GM12801 (cell line): ENCODE data around the gene CPNE5.

Source experiments
- TF ChIP-seq, protein P1 (sequence below): IDR thresholded peaks from one replicate; pipeline ENCODE4 v1.5.1; 2011; ENCODE audit warnings: control low read depth; ENCODE audit not compliant: insufficient read length; ENCODE audit errors: extremely low read depth

The CPNE5 gene

DNA sequence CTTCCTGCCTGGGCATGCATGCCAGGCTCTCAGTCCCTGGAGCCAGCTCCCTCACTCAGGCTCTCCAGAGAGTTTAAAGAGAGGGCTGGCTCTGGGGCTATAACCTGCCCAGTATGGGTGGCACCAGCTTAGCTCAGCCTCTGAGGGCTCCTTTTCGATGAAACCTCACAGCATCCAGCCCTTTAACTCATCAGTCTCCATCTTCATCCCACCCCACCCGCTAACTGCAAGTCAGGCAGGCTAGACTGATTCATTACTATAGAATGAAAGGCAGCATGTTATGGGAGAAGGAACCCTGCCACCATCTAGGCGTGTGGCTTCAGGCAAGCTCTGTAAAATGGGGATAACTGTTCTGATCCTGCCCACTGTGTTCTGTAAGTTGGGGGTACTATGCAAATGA, 88.2 kb downstream of the CPNE5 start:
- TF ChIP-seq, protein P1, sequence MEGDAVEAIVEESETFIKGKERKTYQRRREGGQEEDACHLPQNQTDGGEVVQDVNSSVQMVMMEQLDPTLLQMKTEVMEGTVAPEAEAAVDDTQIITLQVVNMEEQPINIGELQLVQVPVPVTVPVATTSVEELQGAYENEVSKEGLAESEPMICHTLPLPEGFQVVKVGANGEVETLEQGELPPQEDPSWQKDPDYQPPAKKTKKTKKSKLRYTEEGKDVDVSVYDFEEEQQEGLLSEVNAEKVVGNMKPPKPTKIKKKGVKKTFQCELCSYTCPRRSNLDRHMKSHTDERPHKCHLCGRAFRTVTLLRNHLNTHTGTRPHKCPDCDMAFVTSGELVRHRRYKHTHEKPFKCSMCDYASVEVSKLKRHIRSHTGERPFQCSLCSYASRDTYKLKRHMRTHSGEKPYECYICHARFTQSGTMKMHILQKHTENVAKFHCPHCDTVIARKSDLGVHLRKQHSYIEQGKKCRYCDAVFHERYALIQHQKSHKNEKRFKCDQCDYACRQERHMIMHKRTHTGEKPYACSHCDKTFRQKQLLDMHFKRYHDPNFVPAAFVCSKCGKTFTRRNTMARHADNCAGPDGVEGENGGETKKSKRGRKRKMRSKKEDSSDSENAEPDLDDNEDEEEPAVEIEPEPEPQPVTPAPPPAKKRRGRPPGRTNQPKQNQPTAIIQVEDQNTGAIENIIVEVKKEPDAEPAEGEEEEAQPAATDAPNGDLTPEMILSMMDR = no peak

DNA sequence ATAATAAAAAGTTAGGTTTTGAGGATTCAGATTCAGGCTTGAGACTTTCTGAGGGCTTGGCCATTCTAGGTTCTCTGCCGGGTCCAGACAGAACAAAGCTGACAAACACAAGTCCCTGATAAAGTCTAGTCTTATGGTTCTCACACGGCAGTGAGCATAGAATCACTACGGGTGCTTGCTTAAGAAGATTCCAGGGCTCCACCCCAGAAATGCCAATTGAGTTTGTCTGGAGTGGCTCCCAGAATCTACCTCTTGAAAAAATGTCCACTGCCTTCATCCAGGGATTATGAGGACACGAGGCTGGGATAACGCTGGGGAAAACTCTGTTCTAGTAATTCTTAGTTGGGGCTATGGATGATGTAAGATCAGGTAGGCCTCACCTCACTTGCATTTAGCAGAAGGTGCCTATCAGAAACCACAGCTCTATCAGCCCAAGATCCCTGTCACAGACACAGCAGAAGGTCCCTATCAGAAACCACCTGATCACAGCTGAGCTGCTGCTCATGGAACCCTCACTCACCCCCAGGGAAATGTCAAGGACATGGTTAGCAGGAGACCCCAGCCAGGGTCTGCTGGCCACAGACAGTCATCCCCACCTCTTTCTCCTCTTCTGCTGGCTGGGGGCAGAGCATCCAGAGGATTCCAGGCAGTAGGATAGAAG, 89.3 kb downstream of the CPNE5 start:
- TF ChIP-seq, protein P1 = no peak

DNA sequence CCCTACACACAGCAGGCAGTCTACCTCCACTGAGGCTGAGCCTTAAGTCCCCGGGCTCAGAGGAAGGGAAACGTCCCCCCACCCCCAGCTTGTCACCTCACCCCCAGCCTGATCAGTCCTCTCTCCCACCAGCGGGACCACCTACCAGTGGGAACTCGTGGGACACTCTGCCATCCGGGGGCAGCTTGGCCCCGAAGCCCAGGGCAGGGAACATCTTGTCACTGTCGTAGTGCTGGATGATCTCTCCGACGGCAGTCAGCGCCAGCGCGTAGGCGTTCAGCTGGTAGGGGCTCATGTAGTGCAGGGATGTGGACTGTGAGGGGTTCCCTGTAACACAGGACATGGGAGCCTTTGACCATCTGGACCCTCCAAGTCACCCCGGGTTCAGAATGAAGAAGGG, 93.0 kb downstream of the CPNE5 start:
- TF ChIP-seq, protein P1 = no peak

DNA sequence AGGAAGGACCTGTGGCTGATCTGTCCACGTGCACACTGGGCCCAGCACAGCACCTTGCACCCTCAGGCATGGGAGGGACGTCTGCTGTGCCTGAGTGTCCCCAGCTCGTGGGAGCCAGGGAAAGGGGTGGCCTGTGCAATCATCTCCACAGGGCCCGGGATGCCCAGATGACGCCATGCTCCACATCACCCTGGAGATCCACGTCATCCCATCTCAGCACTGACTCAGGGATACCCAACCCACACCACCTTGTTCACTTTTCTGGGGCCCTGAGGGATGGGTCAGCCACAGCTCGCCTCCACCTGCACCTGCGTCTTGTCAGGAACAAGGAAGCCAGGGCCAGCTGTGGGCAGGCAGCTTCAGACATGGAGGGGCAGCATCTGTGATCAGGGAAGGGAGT, 93.4 kb downstream of the CPNE5 start:
- TF ChIP-seq, protein P1 = no peak

DNA sequence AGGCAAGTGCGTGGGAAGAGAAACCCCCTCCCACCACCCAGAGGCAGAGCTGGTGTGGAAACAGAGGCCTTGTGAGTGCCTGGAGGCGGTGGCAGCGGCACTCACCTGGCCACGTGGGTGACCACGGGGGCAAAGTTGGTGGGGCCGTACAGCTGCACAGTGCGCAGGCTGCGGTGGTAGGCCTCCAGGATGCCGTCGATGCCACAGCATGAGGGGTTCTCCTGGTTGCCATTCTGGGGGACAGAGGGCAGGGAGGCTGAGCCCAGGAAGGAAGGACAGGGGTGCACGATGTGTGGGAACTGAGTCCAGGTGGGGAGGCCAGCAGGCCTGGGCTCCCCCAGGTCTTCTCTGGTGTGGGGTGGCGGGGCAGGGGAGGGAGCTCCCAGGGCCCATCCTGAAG, 94.0 kb downstream of the CPNE5 start:
- TF ChIP-seq, protein P1 = no peak

DNA sequence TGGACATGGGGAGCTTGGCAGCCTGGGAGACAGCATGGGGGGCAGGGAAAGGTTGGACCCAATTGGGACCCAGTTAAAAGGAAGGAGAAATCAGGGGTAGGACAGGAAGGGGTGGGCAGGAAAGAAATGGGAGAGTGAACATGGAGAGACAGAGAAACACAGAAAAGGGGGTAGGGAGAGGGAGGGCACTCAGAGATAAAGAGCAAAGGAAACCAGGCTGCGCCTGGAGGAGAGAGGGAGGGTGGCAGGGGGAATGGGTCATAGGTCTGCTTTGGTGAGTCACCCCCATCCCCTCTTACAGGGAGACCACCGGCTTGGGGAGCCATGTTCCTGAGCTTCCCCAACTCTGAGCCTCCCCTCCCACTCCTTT, 95.0 kb downstream of the CPNE5 start:
- TF ChIP-seq, protein P1 = no peak

DNA sequence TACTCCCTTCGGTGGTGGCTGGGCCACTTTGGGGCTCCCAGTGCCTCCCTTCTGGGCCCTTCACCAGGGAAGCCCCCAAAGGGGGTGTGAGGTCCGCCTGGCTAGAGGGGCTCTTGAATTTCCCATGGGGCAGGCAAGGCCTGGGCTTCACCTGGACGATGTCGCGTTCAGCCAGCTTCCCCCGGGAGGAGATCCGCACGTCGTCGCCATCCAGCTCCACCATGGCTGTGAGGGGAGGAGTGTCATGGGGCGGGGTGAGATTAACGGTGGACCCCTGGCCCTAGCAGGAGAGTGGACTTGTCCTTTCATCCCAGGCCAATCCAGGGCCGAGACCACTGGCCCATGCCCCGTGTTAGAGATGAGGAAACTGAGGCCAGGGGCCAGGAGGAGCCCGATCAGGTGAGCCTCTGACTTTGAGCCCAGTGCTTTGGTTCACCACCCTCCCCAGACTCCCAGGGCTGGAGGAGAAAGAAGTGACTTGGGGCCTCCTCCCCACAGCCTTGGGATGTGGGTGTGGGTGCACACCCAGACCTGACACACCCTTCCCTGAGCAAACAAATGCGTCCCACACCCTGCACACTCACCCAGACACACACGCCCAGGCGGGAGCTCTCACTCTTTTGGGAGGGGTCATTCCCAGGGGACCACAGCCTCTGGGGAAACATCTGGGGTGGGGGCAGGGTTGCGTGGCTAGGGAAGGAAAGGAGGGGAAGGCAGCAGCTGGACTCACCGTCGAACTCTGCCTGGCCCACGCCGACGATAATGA, 95.5 kb downstream of the CPNE5 start:
- TF ChIP-seq, protein P1 = no peak
